SU-DHL-6 (cell line): ENCODE measurements around the gene GSTT2.

Experiments used
- CTCF ChIP-seq: fragments of 200-600 bp; sonication (generic); IDR thresholded peaks from one replicate; pipeline ENCODE4 v1.5.1; 2017; ENCODE audit warnings: antibody characterized with exemption, mild to moderate bottlenecking, low read length, moderate library complexity; ENCODE audit not compliant: insufficient read depth, poor library complexity, severe bottlenecking
- EZH2phosphoT487 ChIP-seq: fragments of 200-600 bp; sonication (generic), shearing (Covaris generic); conservative IDR thresholded peaks from 2 replicates; pipeline ENCODE4 v1.6.1; 2018; ENCODE audit warnings: mild to moderate bottlenecking, antibody characterized with exemption, low read length, moderate library complexity, mixed read lengths

- TF ChIP-seq CTCF: no peak
- TF ChIP-seq EZH2phosphoT487: no peak
Observed at GRCh38 chr22:24007253-24008021, 27.5 kb downstream of the GSTT2 start.
